HCT116 (cell line): ENCODE measurements around the gene ARPC5. TPM values are rescaled to one million over a fixed set of nuclear protein-coding genes. Genes with fewer than 3 reads are reported as not detected.

Source experiments
- ATAC-seq: fragments of 200-7000 bp; cut with Tn5 transposase; 2 replicates; pipeline ENCODE4 v1.9.1; 2020; ENCODE audit warnings: mild to moderate bottlenecking, moderate library complexity
- BruUV-seq: library from RNA; stranded (reverse); fragments of 400-500 nt; replicated peaks from 2 replicates; lab custom pipeline; 2021; lab: Mats Ljungman, UMichigan
- CTCF ChIA-PET: fragments of 300-600 bp; sonication (Branson Sonifier 250); formaldehyde crosslinking; loops from one replicate; lab custom pipeline; 2021; ENCODE audit warnings: antibody characterized with exemption; lab: Charles Lee
- POLR2A ChIA-PET: fragments of 300-600, 350-600 bp; sonication (Branson Sonifier 250); formaldehyde crosslinking; loops from one replicate; lab custom pipeline; 2021; ENCODE audit warnings: antibody characterized with exemption; lab: Charles Lee
- RAD21 ChIA-PET, 2 experiments: fragments of 300-600 bp; sonication (Branson Sonifier 250); formaldehyde crosslinking; loops; one replicate each; lab custom pipeline; 2023; ENCODE audit warnings: low total read pairs in 2 of 2; ENCODE audit not compliant: uncharacterized antibody in 2 of 2, unreplicated experiment in 2 of 2, low non-redundant PET in 1 of 2; lab: Charles Lee
- DNase-seq: peaks from one replicate; pipeline ENCODE4 v3.0.0-alpha.2; 2010; ENCODE audit warnings: low read depth, low spot score
- H2AFZ ChIP-seq: fragments of 200-600 bp; shearing (Covaris generic), sonication (generic); 2 replicates; pipeline ENCODE4 v1.6.1; 2017; ENCODE audit warnings: low read depth, mixed run types, mixed read lengths, antibody characterized with exemption, low read length; ENCODE audit not compliant: poor library complexity, severe bottlenecking
- H3K27ac ChIP-seq: 2 replicates; pipeline ENCODE4 v1.5.1; 2012; ENCODE audit warnings: low read depth, low read length
- H3K27me3 ChIP-seq: fragments of 200-600 bp; sonication (generic); 2 replicates; pipeline ENCODE4 v1.6.1; 2016; ENCODE audit warnings: mixed run types, low read length, mixed read lengths; ENCODE audit not compliant: insufficient read depth
- H3K36me3 ChIP-seq, 2 experiments: fragments of 200-500 bp in 1 of 2; fragments of 200-600 bp in 1 of 2; sonication (Bioruptor generic) in 1 of 2; sonication (generic) in 1 of 2; 2 replicates each; pipeline versions ENCODE4 v1.5.1 to v1.6.1; 2014 to 2016; ENCODE audit warnings: low read length in 2 of 2, inconsistent platforms in 1 of 2, mixed read lengths in 1 of 2, mixed run types in 1 of 2; ENCODE audit not compliant: insufficient read depth in 2 of 2, control insufficient read depth in 1 of 2
- H3K4me1 ChIP-seq, 2 experiments: fragments of 200-600 bp in 1 of 2; sonication (generic) in 1 of 2; 2 replicates each; pipeline versions ENCODE4 v1.5.1 to v1.6.1; 2012 to 2017; ENCODE audit warnings: low read length in 2 of 2, inconsistent platforms in 1 of 2, mild to moderate bottlenecking in 1 of 2, mixed read lengths in 1 of 2, mixed run types in 1 of 2, moderate library complexity in 1 of 2; ENCODE audit not compliant: insufficient read depth in 2 of 2, control insufficient read depth in 1 of 2
- H3K4me2 ChIP-seq: fragments of 200-600 bp; sonication (generic); 2 replicates; pipeline ENCODE4 v1.6.1; 2017; ENCODE audit warnings: mixed run types, low read length, mixed read lengths
- H3K4me3 ChIP-seq, 2 experiments: fragments of 200-600 bp in 1 of 2; sonication (generic) in 1 of 2; replicated peaks in 1 of 2; 2 replicates each; pipeline ENCODE4 v1.5.1; 2011 to 2016; ENCODE audit warnings: low read length in 2 of 2, control low read depth in 1 of 2, low read depth in 1 of 2, mild to moderate bottlenecking in 1 of 2, mixed read lengths in 1 of 2, mixed run types in 1 of 2
- H3K79me2 ChIP-seq: fragments of 200-600 bp; sonication (generic); 2 replicates; pipeline ENCODE4 v1.6.1; 2017; ENCODE audit warnings: mild to moderate bottlenecking, mixed run types, low read length, moderate library complexity, mixed read lengths; ENCODE audit not compliant: insufficient read depth
- H3K9ac ChIP-seq: fragments of 200-600 bp; sonication (generic); 2 replicates; pipeline ENCODE4 v1.6.1; 2016; ENCODE audit warnings: low read length, mixed read lengths
- H3K9me2 ChIP-seq: fragments of 200-600 bp; sonication (generic), shearing (Covaris generic); 2 replicates; pipeline ENCODE4 v1.6.1; 2017; ENCODE audit warnings: mixed run types, mild to moderate bottlenecking, moderate library complexity; ENCODE audit not compliant: insufficient read depth
- H3K9me3 ChIP-seq, 2 experiments: fragments of 200-500 bp in 1 of 2; fragments of 200-600 bp in 1 of 2; sonication (Bioruptor generic) in 1 of 2; sonication (generic) in 1 of 2; 2 replicates each; pipeline ENCODE4 v1.6.1; 2014 to 2017; ENCODE audit warnings: low read length in 2 of 2, mixed read lengths in 2 of 2, inconsistent platforms in 1 of 2, low read depth in 1 of 2, mild to moderate bottlenecking in 1 of 2, mixed run types in 1 of 2, moderate library complexity in 1 of 2; ENCODE audit not compliant: control insufficient read depth in 1 of 2, insufficient read depth in 1 of 2
- H4K20me1 ChIP-seq: fragments of 200-600 bp; sonication (generic), shearing (Covaris generic); 2 replicates; pipeline ENCODE4 v1.6.1; 2017; ENCODE audit warnings: mixed run types, mild to moderate bottlenecking, moderate library complexity; ENCODE audit not compliant: insufficient read depth
- CTCF ChIP-seq, 3 experiments: fragments of 200-600 bp in 1 of 3; sonication (generic) in 1 of 3; IDR thresholded peaks in 2 of 3; conservative IDR thresholded peaks in 1 of 3; 2 replicates each; pipeline ENCODE4 v1.5.1; 2012 to 2017; ENCODE audit warnings: low read depth in 2 of 3, low read length in 2 of 3, antibody characterized with exemption in 1 of 3, borderline replicate concordance in 1 of 3, control low read depth in 1 of 3, mild to moderate bottlenecking in 1 of 3, mixed read lengths in 1 of 3, mixed run types in 1 of 3, moderate library complexity in 1 of 3; ENCODE audit not compliant: insufficient read depth in 1 of 3
- MAX ChIP-seq: IDR thresholded peaks from 2 replicates; pipeline ENCODE4 v1.6.1; 2012
- RAD21 ChIP-seq: IDR thresholded peaks from 2 replicates; pipeline ENCODE4 v1.6.1; 2012; ENCODE audit warnings: low read depth, mild to moderate bottlenecking
- SIN3A ChIP-seq: IDR thresholded peaks from 2 replicates; pipeline ENCODE4 v1.6.1; 2012; ENCODE audit warnings: low read depth
- intact Hi-C: fragments of 100-400 bp; cut with micrococcal nuclease; formaldehyde crosslinking; loops from 2 replicates; pipeline ENCODE4 v1.10.0; 2022
- total RNA-seq: library from RNA; stranded (reverse); gene quantifications from one replicate; pipeline ENCODE4 v1.2.1, GENCODE V29; 2021; ENCODE audit not compliant: unreplicated experiment

Gene ARPC5
- total RNA-seq, 1 experiment from 2014 or later, result 71.5 TPM

GRCh38 chr1:183580281-183580682 lies 55.3 kb downstream of the ARPC5 start:
- CTCF ChIA-PET, result interaction anchor here (0.9 to 1.9 kb wide), 4 partner anchors 14 to 298 kb away, joined by 3 to 4 read pairs (median 3); no protein-coding TSS in a partner anchor

More at GRCh38 chr1:183580281-183580682, 55.3 kb downstream of the ARPC5 start:
- intact Hi-C loops, result loop anchor here (1.0 kb wide), 1 partner anchor 299 kb away; no protein-coding TSS in a partner anchor
- ATAC-seq, result peak; percentile 92
- no peaks in the 10 kb centered on the region for H3K79me2 ChIP-seq
- no peak overlapping the region for H3K9ac ChIP-seq
- TF ChIP-seq RAD21 (peak; percentile 68), MAX (peak; percentile 54), CTCF (IDR thresholded peaks at IDR 0.05 in 2 of 3, conservative IDR thresholded peaks at IDR 0.05 in 1 of 3; ENCODE audit: borderline replicate concordance in 1 of 3, insufficient read depth in 1 of 3, low read depth in 2 of 3, low read length in 2 of 3) (peak; percentile 39 to 61 (median 51); a peak in 5 of 6 replicates), SIN3A (no peak)
- no TSS peak for BruUV-seq
- no peaks in the 10 kb centered on the region for H3K36me3 ChIP-seq
- DNase-seq, result peak; percentile 48
- peaks cover 3% of the 10 kb centered on the region; the same call in 1 of the 2 replicates for H3K9me2 ChIP-seq
- ChIA-PET POLR2A (interaction anchor here (0.5 to 0.9 kb wide), 3 partner anchors 10 to 903 kb away, joined by 3 to 6 read pairs (median 5); no protein-coding TSS in a partner anchor), RAD21 (interaction anchor here (0.5 to 0.6 kb wide), 2 partner anchors 29 to 713 kb away, joined by 3 read pairs; no protein-coding TSS in a partner anchor)
- peak overlapping the region; percentile 43 for H3K4me2 ChIP-seq
- H3K4me1 ChIP-seq, result peaks cover 0 to 9% of the 10 kb centered on the region in 2 experiments; a peak in 2 of 4 replicates
- H3K27ac ChIP-seq, result no peak overlapping the region
- H3K27me3 ChIP-seq, result 0 out of 2 replicates have a peak, but pooled peaks cover 3% of the 10 kb centered on the region
- H3K4me3 ChIP-seq, result no peak overlapping the region
- H2AFZ ChIP-seq, result peak overlapping the region; percentile 9
- H4K20me1 ChIP-seq, result no peaks in the 10 kb centered on the region
- no peaks in the 10 kb centered on the region for H3K9me3 ChIP-seq
